Thyroid gland (tissue), 4 donors: Measurements from ENCODE around the gene CELF4. TPM values are rescaled to one million over a fixed set of nuclear protein-coding genes. Genes with fewer than 3 reads are reported as not detected.

Experiments used
- DNase-seq, 2 donors: peaks; one replicate each; pipeline ENCODE4 v3.0.0-alpha.2; 2019
- H3K27ac ChIP-seq, 3 donors: fragments of 200-600 bp; sonication (generic); 1 replicate in 2 of 3; 2 replicates in 1 of 3; pipeline ENCODE4 v1.5.1; 2016 to 2019; ENCODE audit warnings: mild to moderate bottlenecking in 1 of 3, moderate library complexity in 1 of 3
- H3K27me3 ChIP-seq: fragments of 200-600 bp; sonication (generic); one replicate; pipeline ENCODE4 v1.5.1; 2019
- H3K36me3 ChIP-seq, 2 donors: fragments of 200-600 bp; sonication (generic); one replicate each; pipeline ENCODE4 v1.5.1; 2016 to 2019
- H3K4me1 ChIP-seq, 2 donors: fragments of 200-600 bp; sonication (generic); one replicate each; pipeline ENCODE4 v1.5.1; 2017 to 2019
- H3K4me3 ChIP-seq, 3 donors: fragments of 200-600 bp; sonication (generic); replicated peaks in 1 of 3; 1 replicate in 2 of 3; 2 replicates in 1 of 3; pipeline ENCODE4 v1.5.1; 2016; ENCODE audit warnings: mild to moderate bottlenecking in 1 of 3
- H3K9me3 ChIP-seq: fragments of 200-600 bp; sonication (generic); one replicate; pipeline ENCODE4 v1.5.1; 2017
- CTCF ChIP-seq, 6 experiments: fragments of 200-600 bp in 3 of 6; fragments of 450-650 bp in 3 of 6; sonication (generic) in 3 of 6; IDR thresholded peaks; one replicate each; pipeline ENCODE4 v1.5.1; 2016 to 2019; ENCODE audit warnings: antibody characterized with exemption in 6 of 6, mild to moderate bottlenecking in 2 of 6, inconsistent platforms in 1 of 6, moderate library complexity in 1 of 6
- POLR2A ChIP-seq, 2 donors: fragments of 450-650 bp; IDR thresholded peaks; one replicate each; pipeline ENCODE4 v1.6.1; 2017; ENCODE audit warnings: antibody characterized with exemption in 2 of 2, mild to moderate bottlenecking in 2 of 2, moderate library complexity in 1 of 2
- WGBS, 2 donors: methylation state at CpG; one replicate each; pipeline ENCODE4 v1.1.5; 2017; 5-methylcytosine and 5-hydroxymethylcytosine counted together
- intact Hi-C: fragments of 100-400 bp; cut with DNase I; formaldehyde crosslinking; loops from one replicate; pipeline ENCODE4 v1.15.1; 2023
- total RNA-seq, 4 donors: library from RNA; depleted of rRNA; stranded (reverse); fragments of >200 nt; gene quantifications; one replicate each; pipeline ENCODE4 v1.2.3, GENCODE V29; 2016

Gene CELF4
- total RNA-seq, 4 donors from 2014 or later, result 4.3 TPM; not detected in 3

GRCh38 chr18:37429791-37430190 lies 135.8 kb downstream of the CELF4 start:
- no peaks in the 10 kb centered on the region for H3K27me3 ChIP-seq
- 91 to 94% methylated on average over 4 of the region's 4 CpGs for WGBS, 2 donors
- H3K36me3 ChIP-seq, result no peaks in the 10 kb centered on the region
- no peaks in the 10 kb centered on the region for H3K4me1 ChIP-seq
- TF ChIP-seq POLR2A (IDR thresholded peaks at IDR 0.05), result no peak
- no peak for TF ChIP-seq CTCF (IDR thresholded peaks at IDR 0.05)
- intact Hi-C loops, result no loop called here
- no peak for DNase-seq
- H3K27ac ChIP-seq, result no peak overlapping the region
- H3K4me3 ChIP-seq, result no peak overlapping the region
- H3K9me3 ChIP-seq, result no peaks in the 10 kb centered on the region

- TF ChIP-seq POLR2A (IDR thresholded peaks at IDR 0.05), result no peak
- no peak overlapping the region for H3K27ac ChIP-seq
- no peaks in the 10 kb centered on the region for H3K9me3 ChIP-seq
- no peaks in the 10 kb centered on the region for H3K36me3 ChIP-seq
- H3K27me3 ChIP-seq, result no peaks in the 10 kb centered on the region
- intact Hi-C loops, result no loop called here
- H3K4me3 ChIP-seq, result no peak overlapping the region
- DNase-seq, result no peak
- 76 to 81% methylated on average over 7 of the region's 7 CpGs for WGBS, 2 donors
- no peaks in the 10 kb centered on the region for H3K4me1 ChIP-seq
Observed at GRCh38 chr18:37428288-37428974, 137.2 kb downstream of the CELF4 start.

- H3K9me3 ChIP-seq, result no peaks in the 10 kb centered on the region
- DNase-seq, result no peak
- no peaks in the 10 kb centered on the region for H3K36me3 ChIP-seq
- H3K4me1 ChIP-seq, result no peaks in the 10 kb centered on the region
- H3K27me3 ChIP-seq, result no peaks in the 10 kb centered on the region
- H3K27ac ChIP-seq, result no peak overlapping the region
- intact Hi-C loops, result no loop called here
- TF ChIP-seq CTCF (IDR thresholded peaks at IDR 0.05) (no peak), POLR2A (IDR thresholded peaks at IDR 0.05) (no peak)
- no peak overlapping the region for H3K4me3 ChIP-seq
- WGBS, 2 donors, result 91 to 94% methylated on average over 13 to 15 of the region's 15 CpGs
Observed at GRCh38 chr18:37426586-37426985, 139.0 kb downstream of the CELF4 start.

- Histone ChIP-seq H3K27me3 (no peaks in the 10 kb centered on the region), H3K4me3 (no peak overlapping the region), H3K4me1 (no peaks in the 10 kb centered on the region), H3K36me3 (no peaks in the 10 kb centered on the region), H3K27ac (no peak overlapping the region), H3K9me3 (no peaks in the 10 kb centered on the region)
- TF ChIP-seq POLR2A (IDR thresholded peaks at IDR 0.05) (no peak), CTCF (IDR thresholded peaks at IDR 0.05) (no peak)
- no peak for DNase-seq
- WGBS, 2 donors, result 63 to 81% methylated on average over 4 to 6 of the region's 6 CpGs
- intact Hi-C loops, result no loop called here
Observed at GRCh38 chr18:37425222-37425621, 140.4 kb downstream of the CELF4 start.

- no peak for DNase-seq
- Histone ChIP-seq H3K27ac (no peak overlapping the region), H3K36me3 (no peaks in the 10 kb centered on the region), H3K4me3 (no peak overlapping the region), H3K9me3 (no peaks in the 10 kb centered on the region), H3K27me3 (no peaks in the 10 kb centered on the region), H3K4me1 (no peaks in the 10 kb centered on the region)
- 87 to 90% methylated on average over 4 of the region's 4 CpGs for WGBS, 2 donors
- intact Hi-C loops, result no loop called here
- TF ChIP-seq POLR2A (IDR thresholded peaks at IDR 0.05), result no peak
Observed at GRCh38 chr18:37424507-37424906, 141.1 kb downstream of the CELF4 start.

DNA sequence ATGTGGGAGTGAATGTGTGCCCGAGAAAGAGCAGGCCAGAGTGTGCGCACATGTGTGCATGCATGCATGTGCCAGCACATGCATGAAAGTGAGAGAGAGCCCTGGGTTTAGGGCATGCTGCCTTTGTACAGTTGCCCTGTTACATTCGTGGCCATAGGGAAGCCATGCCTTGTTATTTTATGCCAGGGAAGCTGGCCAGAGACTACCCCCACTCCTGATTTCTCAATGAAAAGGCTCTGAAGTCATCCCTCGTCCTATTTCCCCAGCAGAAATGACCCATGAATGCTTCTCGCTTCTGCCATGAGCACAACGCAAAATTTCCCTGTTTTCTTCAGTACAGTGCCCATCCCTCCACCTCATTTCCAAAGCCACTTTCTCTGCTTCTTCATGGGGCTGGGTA lies 143.0 kb downstream of the CELF4 start:
- Histone ChIP-seq H3K4me1 (no peaks in the 10 kb centered on the region), H3K9me3 (no peaks in the 10 kb centered on the region), H3K27me3 (no peaks in the 10 kb centered on the region), H3K36me3 (no peaks in the 10 kb centered on the region), H3K4me3 (no peak overlapping the region), H3K27ac (no peak overlapping the region)
- no peak for TF ChIP-seq POLR2A (IDR thresholded peaks at IDR 0.05)
- no peak for TF ChIP-seq CTCF (IDR thresholded peaks at IDR 0.05)
- DNase-seq, result no peak
- intact Hi-C loops, result no loop called here
- WGBS, 2 donors, result 67 to 68% methylated on average over 6 of the region's 6 CpGs
